IMR-90 (cell line): ENCODE data around the gene MMP12. TPM values are rescaled to one million over a fixed set of nuclear protein-coding genes. Genes with fewer than 3 reads are reported as not detected.

Experiments
- ATAC-seq: fragments of 200-7000 bp; cut with Tn5 transposase; 2 replicates; pipeline ENCODE4 v1.9.1; 2020; ENCODE audit warnings: low read depth, mild to moderate bottlenecking, moderate library complexity
- BruUV-seq: library from RNA; stranded (reverse); fragments of 400-500 nt; replicated peaks from 2 replicates; lab custom pipeline; 2021; lab: Mats Ljungman, UMichigan
- CTCF ChIA-PET: fragments of 300-600 bp; formaldehyde crosslinking; extraction: SDS; loops from one replicate; lab custom pipeline; 2021; ENCODE audit warnings: antibody characterized with exemption; lab: Yijun Ruan, JAX
- POLR2A ChIA-PET: fragments of 300-600 bp; sonication (Branson Sonifier 250); formaldehyde crosslinking; loops from one replicate; lab custom pipeline; 2022; ENCODE audit warnings: antibody characterized with exemption; ENCODE audit not compliant: unreplicated experiment; lab: Charles Lee
- DNase-seq: peaks from one replicate; pipeline ENCODE4 v3.0.0; 2013
- H2AFZ ChIP-seq: replicated peaks from 2 replicates; pipeline ENCODE3; 2013; ENCODE audit warnings: low read length, mild to moderate bottlenecking; ENCODE audit not compliant: poor library complexity
- H2AK5ac ChIP-seq: 2 replicates; pipeline ENCODE4 v1.6.1; 2013; ENCODE audit warnings: low read depth, low read length, inconsistent platforms
- H2AK9ac ChIP-seq: replicated peaks from 2 replicates; pipeline ENCODE3; 2013; ENCODE audit warnings: mild to moderate bottlenecking, low read depth, low read length, moderate library complexity; ENCODE audit not compliant: poor library complexity
- H2BK120ac ChIP-seq: 2 replicates; pipeline ENCODE4 v1.6.1; 2013; ENCODE audit warnings: low read depth, low read length, inconsistent platforms
- H2BK15ac ChIP-seq: 3 replicates; pipeline ENCODE4 v1.6.1; 2013; ENCODE audit warnings: low read depth, low read length, inconsistent platforms
- H2BK20ac ChIP-seq: 2 replicates; pipeline ENCODE4 v1.6.1; 2013; ENCODE audit warnings: low read depth, mild to moderate bottlenecking, inconsistent platforms, low read length, moderate library complexity
- H2BK5ac ChIP-seq: 2 replicates; pipeline ENCODE4 v1.6.1; 2013; ENCODE audit warnings: mild to moderate bottlenecking, low read depth, low read length, inconsistent platforms; ENCODE audit not compliant: poor library complexity, severe bottlenecking
- H3K14ac ChIP-seq: replicated peaks from 2 replicates; pipeline ENCODE4 v1.6.1; 2013; ENCODE audit warnings: low read depth, low read length, inconsistent platforms
- H3K18ac ChIP-seq: 2 replicates; pipeline ENCODE4 v1.6.1; 2013; ENCODE audit warnings: low read depth, low read length, control low read depth
- H3K23ac ChIP-seq: 2 replicates; pipeline ENCODE4 v1.6.1; 2013; ENCODE audit warnings: low read depth, low read length, inconsistent platforms
- H3K27ac ChIP-seq: 2 replicates; pipeline ENCODE4 v1.5.1; 2013; ENCODE audit warnings: mild to moderate bottlenecking, control low read depth, low read length; ENCODE audit not compliant: insufficient read depth
- H3K27me3 ChIP-seq: 2 replicates; pipeline ENCODE4 v1.6.1; 2013; ENCODE audit warnings: low read length; ENCODE audit not compliant: control insufficient read depth, insufficient read depth
- H3K36me3 ChIP-seq: 2 replicates; pipeline ENCODE4 v1.6.1; 2013; ENCODE audit warnings: low read length, mixed read lengths; ENCODE audit not compliant: control insufficient read depth, insufficient read depth
- H3K4ac ChIP-seq: 2 replicates; pipeline ENCODE4 v1.6.1; 2013; ENCODE audit warnings: low read depth, low read length, inconsistent platforms
- H3K4me1 ChIP-seq: 2 replicates; pipeline ENCODE4 v1.6.1; 2013; ENCODE audit warnings: low read length, mixed read lengths; ENCODE audit not compliant: control insufficient read depth, insufficient read depth
- H3K4me2 ChIP-seq: 2 replicates; pipeline ENCODE4 v1.6.1; 2013; ENCODE audit warnings: low read depth, mild to moderate bottlenecking, control low read depth, low read length, moderate library complexity
- H3K4me3 ChIP-seq: 2 replicates; pipeline ENCODE4 v1.5.1; 2013; ENCODE audit warnings: low read depth, mild to moderate bottlenecking, control low read depth, low read length, moderate library complexity; ENCODE audit not compliant: insufficient read depth
- H3K56ac ChIP-seq: 2 replicates; pipeline ENCODE4 v1.6.1; 2013; ENCODE audit warnings: low read length, inconsistent platforms; ENCODE audit not compliant: insufficient read depth; ENCODE audit errors: extremely low read depth
- H3K79me1 ChIP-seq, 2 experiments: 2 replicates each; pipeline ENCODE4 v1.6.1; 2013; ENCODE audit warnings: low read length in 2 of 2, inconsistent platforms in 1 of 2, low read depth in 1 of 2
- H3K9ac ChIP-seq: 2 replicates; pipeline ENCODE4 v1.6.1; 2013; ENCODE audit warnings: low read depth, low read length, control low read depth
- H3K9me1 ChIP-seq: 2 replicates; pipeline ENCODE4 v1.6.1; 2013; ENCODE audit warnings: low read length, inconsistent platforms; ENCODE audit not compliant: insufficient read depth
- H3K9me3 ChIP-seq: 2 replicates; pipeline ENCODE4 v1.6.1; 2013; ENCODE audit warnings: low read length; ENCODE audit not compliant: control insufficient read depth, insufficient read depth
- H4K20me1 ChIP-seq: 2 replicates; pipeline ENCODE4 v1.6.1; 2013; ENCODE audit warnings: low read length, inconsistent platforms; ENCODE audit not compliant: insufficient read depth
- H4K5ac ChIP-seq: 2 replicates; pipeline ENCODE4 v1.6.1; 2013; ENCODE audit warnings: mild to moderate bottlenecking, low read depth, low read length, control low read depth
- H4K8ac ChIP-seq, 2 experiments: 2 replicates each; pipeline ENCODE4 v1.6.1; 2013; ENCODE audit warnings: low read depth in 2 of 2, low read length in 2 of 2, control low read depth in 1 of 2, inconsistent platforms in 1 of 2
- H4K91ac ChIP-seq: 2 replicates; pipeline ENCODE4 v1.6.1; 2013; ENCODE audit warnings: low read depth, low read length, inconsistent platforms; ENCODE audit not compliant: insufficient read depth
- BHLHE40 ChIP-seq: fragments of 150-350 bp; IDR thresholded peaks from 2 replicates; pipeline ENCODE4 v1.6.1; 2016; ENCODE audit warnings: mild to moderate bottlenecking, low read depth, low read length
- CEBPB ChIP-seq: IDR thresholded peaks from 2 replicates; pipeline ENCODE4 v1.6.1; 2012; ENCODE audit warnings: low read depth, low read length, improper control_type of control experiment
- CHD1 ChIP-seq: IDR thresholded peaks from 2 replicates; pipeline ENCODE4 v1.6.1; 2012; ENCODE audit warnings: low read depth, low read length, improper control_type of control experiment
- CTCF ChIP-seq: conservative IDR thresholded peaks from 2 replicates; pipeline ENCODE4 v1.5.1; 2012; ENCODE audit warnings: mild to moderate bottlenecking, low read depth, low read length, improper control_type of control experiment
- ELK1 ChIP-seq: fragments of 150-350 bp; IDR thresholded peaks from 2 replicates; pipeline ENCODE4 v1.6.1; 2016; ENCODE audit warnings: low read depth, mild to moderate bottlenecking, low read length, moderate library complexity, borderline replicate concordance
- FOS ChIP-seq: fragments of 150-350 bp; IDR thresholded peaks from 2 replicates; pipeline ENCODE4 v1.6.1; 2016; ENCODE audit warnings: low read depth, low read length
- MAFK ChIP-seq: IDR thresholded peaks from 2 replicates; pipeline ENCODE4 v1.6.1; 2012; ENCODE audit warnings: low read depth, low read length, improper control_type of control experiment
- MAZ ChIP-seq: IDR thresholded peaks from 2 replicates; pipeline ENCODE4 v1.6.1; 2012; ENCODE audit warnings: low read depth, mild to moderate bottlenecking, low read length, improper control_type of control experiment, moderate library complexity, borderline replicate concordance
- MXI1 ChIP-seq: IDR thresholded peaks from 2 replicates; pipeline ENCODE4 v1.6.1; 2012; ENCODE audit warnings: low read depth, mild to moderate bottlenecking, low read length, moderate library complexity, borderline replicate concordance
- NFE2L2 ChIP-seq: fragments of 150-350 bp; IDR thresholded peaks from 2 replicates; pipeline ENCODE4 v1.6.1; 2016; ENCODE audit warnings: low read depth, mild to moderate bottlenecking, low read length
- POLR2A ChIP-seq: IDR thresholded peaks from 2 replicates; pipeline ENCODE4 v1.6.1; 2012; ENCODE audit warnings: mild to moderate bottlenecking, low read depth, low read length
- RCOR1 ChIP-seq: IDR thresholded peaks from 2 replicates; pipeline ENCODE4 v1.6.1; 2012; ENCODE audit warnings: mild to moderate bottlenecking, low read length, improper control_type of control experiment; ENCODE audit not compliant: insufficient replicate concordance
- RFX5 ChIP-seq: IDR thresholded peaks from 2 replicates; pipeline ENCODE4 v1.8.0; 2012; ENCODE audit warnings: low read depth, mild to moderate bottlenecking, low read length, moderate library complexity
- SMC3 ChIP-seq: fragments of 150-350 bp; IDR thresholded peaks from 2 replicates; pipeline ENCODE4 v1.6.1; 2016; ENCODE audit warnings: low read depth, mild to moderate bottlenecking, antibody characterized with exemption, low read length, moderate library complexity
- USF2 ChIP-seq: fragments of 150-350 bp; IDR thresholded peaks from 2 replicates; pipeline ENCODE4 v1.6.1; 2017; ENCODE audit warnings: mild to moderate bottlenecking, antibody characterized with exemption, low read length, low read depth
- WGBS, 2 experiments: methylation state at CpG; one replicate each; pipeline versions ENCODE4 v1.1.5 to v1.1.7; 2013; ENCODE audit warnings: missing lambda C conversion rate in 2 of 2; ENCODE audit not compliant: insufficient read length in 1 of 2; ENCODE audit errors: extremely low coverage in 2 of 2; 5-methylcytosine and 5-hydroxymethylcytosine counted together
- dilution Hi-C: fragments of 300-500 bp; cut with HindIII; formaldehyde crosslinking; loops from one replicate; pipeline ENCODE4 v1.14.3; 2018; ENCODE audit warnings: low sequenced_read_pairs; ENCODE audit not compliant: unreplicated experiment
- in situ Hi-C: fragments of 300-500 bp; cut with MboI; formaldehyde crosslinking; loops from 3 replicates; pipeline ENCODE4 v1.14.3; 2019; ENCODE audit warnings: low sequenced_read_pairs, inconsistent platforms, mixed read lengths
- intact Hi-C: fragments of 100-400 bp; cut with micrococcal nuclease; formaldehyde crosslinking; loops from 2 replicates; pipeline ENCODE4 v1.10.0; 2022
- polyA plus RNA-seq, 3 experiments: library from polyadenylated mRNA; depleted of rRNA; stranded (reverse); fragments of >200 nt; gene quantifications; 2 replicates each; pipeline ENCODE4 v1.2.3, GENCODE V29; 2012; ENCODE audit warnings: low replicate concordance in 1 of 3
- total RNA-seq: library from RNA; depleted of rRNA; stranded (reverse); fragments of >200 nt; gene quantifications from 2 replicates; pipeline ENCODE4 v1.2.3, GENCODE V29; 2012

Gene MMP12
- total and polyA plus RNA-seq, 2 of the 4 experiments (the other 2 are of a cell fraction): not detected

- H4K91ac ChIP-seq: no peak overlapping the region
- H3K4me3 ChIP-seq: no peak overlapping the region
- H2AK9ac ChIP-seq: no peak overlapping the region
- no peak overlapping the region for H2BK5ac ChIP-seq
- in situ Hi-C loops (no loop called here), intact Hi-C loops (no loop called here), dilution Hi-C loops (no loop called here)
- no peak overlapping the region for H3K4me2 ChIP-seq
- H4K8ac ChIP-seq: no peak overlapping the region
- peak; percentile 44 for ATAC-seq
- peaks cover 4% of the 10 kb centered on the region for H3K27me3 ChIP-seq
- no peak for DNase-seq
- no peak overlapping the region for H3K23ac ChIP-seq
- H3K36me3 ChIP-seq: no peaks in the 10 kb centered on the region
- H4K20me1 ChIP-seq: no peaks in the 10 kb centered on the region
- ChIA-PET POLR2A (no interaction called here), CTCF (interaction anchor here (0.9 to 1.2 kb wide), 3 partner anchors 50 to 60 kb away, joined by 3 read pairs; no protein-coding TSS in a partner anchor)
- H2AFZ ChIP-seq: no peak overlapping the region
- H3K18ac ChIP-seq: no peak overlapping the region
- no peak overlapping the region for H3K56ac ChIP-seq
- no peak overlapping the region for H3K27ac ChIP-seq
- H3K79me1 ChIP-seq: no peaks in the 10 kb centered on the region
- no CpG with 5 or more reads among the region's 1 CpG for WGBS, 2 experiments
- no peaks in the 10 kb centered on the region for H3K9me3 ChIP-seq
- H3K9me1 ChIP-seq: 0 out of 2 replicates have a peak, but pooled peaks cover 4% of the 10 kb centered on the region
- H3K4me1 ChIP-seq: peaks cover 2% of the 10 kb centered on the region; the same call in 1 of the 2 replicates
- no peak overlapping the region for H2AK5ac ChIP-seq
- no peak for TF ChIP-seq SMC3
- no peak for TF ChIP-seq FOS
- no peak for TF ChIP-seq RCOR1
- TF ChIP-seq NFE2L2: no peak
- TF ChIP-seq CTCF: no peak
- no peak for TF ChIP-seq MXI1
- TF ChIP-seq CEBPB: no peak
- TF ChIP-seq MAFK: no peak
- no peak for TF ChIP-seq CHD1
- TF ChIP-seq USF2: no peak
- TF ChIP-seq RFX5: no peak
- TF ChIP-seq POLR2A: no peak
- no peak for TF ChIP-seq MAZ
- no peak for TF ChIP-seq BHLHE40
- TF ChIP-seq ELK1: no peak
- no peak overlapping the region for H2BK15ac ChIP-seq
- H2BK20ac ChIP-seq: no peak overlapping the region
- no peak overlapping the region for H2BK120ac ChIP-seq
- no peak overlapping the region for H3K14ac ChIP-seq
- H3K4ac ChIP-seq: no peak overlapping the region
- no peak overlapping the region for H4K5ac ChIP-seq
- H3K9ac ChIP-seq: no peak overlapping the region
- BruUV-seq: no TSS peak
These were observed 10.1 kb downstream of the MMP12 start for GRCh38 chr11:102864724-102865123.
